ENCODE measurements around the gene TMUB1.

TMUB1 gene

DNA sequence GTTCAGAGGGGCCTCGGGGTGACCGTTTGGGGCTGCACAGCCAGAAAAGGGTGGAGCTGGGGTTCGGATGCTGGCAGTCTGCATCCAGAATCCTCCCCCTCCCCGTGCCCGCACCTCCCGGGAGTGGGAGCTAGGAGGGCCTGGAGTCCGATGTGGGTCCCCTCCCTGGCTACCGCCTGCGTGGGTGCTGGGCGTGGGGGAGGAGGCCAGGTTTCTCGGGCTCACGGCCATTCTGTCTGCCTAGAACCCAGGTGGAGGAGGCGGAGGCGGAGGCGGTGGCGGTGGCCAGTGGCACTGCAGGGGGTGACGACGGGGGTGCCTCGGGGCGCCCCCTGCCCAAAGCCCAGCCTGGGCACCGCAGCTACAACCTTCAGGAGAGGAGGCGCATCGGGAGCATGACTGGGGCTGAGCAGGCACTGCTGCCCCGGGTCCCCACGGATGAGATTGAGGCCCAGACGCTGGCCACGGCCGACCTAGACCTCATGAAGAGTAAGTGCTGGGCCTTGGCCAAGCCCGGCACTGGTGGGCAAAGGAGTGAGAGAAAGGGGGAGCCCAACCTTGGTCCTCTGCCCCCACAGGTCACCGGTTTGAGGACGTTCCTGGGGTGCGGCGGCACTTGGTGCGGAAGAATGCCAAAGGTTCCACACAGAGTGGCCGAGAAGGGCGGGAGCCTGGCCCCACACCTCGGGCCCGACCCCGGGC is 16.9 kb downstream of the TMUB1 start:
- DNase-seq = no peak

DNA sequence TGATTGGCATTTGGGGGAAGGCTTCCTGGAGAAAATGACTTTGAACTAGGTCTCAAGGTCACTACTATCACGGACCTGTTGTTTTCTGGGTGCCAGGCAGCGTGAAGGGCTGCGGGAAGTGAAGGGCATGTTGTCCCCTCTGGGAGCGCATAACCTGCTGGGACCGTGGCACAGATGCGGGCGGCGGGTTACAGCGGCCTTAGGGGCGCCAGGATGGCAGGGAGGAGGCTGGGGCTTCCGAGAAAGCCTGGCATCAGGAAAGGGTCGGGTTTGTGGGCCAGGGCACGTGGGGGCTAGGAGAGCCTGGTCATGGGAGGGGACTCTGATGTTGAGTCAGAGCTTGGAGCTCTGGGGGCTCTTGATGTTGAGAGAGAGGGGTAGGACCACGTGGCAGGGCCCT is 17.8 kb downstream of the TMUB1 start:
- DNase-seq = no peak

DNA sequence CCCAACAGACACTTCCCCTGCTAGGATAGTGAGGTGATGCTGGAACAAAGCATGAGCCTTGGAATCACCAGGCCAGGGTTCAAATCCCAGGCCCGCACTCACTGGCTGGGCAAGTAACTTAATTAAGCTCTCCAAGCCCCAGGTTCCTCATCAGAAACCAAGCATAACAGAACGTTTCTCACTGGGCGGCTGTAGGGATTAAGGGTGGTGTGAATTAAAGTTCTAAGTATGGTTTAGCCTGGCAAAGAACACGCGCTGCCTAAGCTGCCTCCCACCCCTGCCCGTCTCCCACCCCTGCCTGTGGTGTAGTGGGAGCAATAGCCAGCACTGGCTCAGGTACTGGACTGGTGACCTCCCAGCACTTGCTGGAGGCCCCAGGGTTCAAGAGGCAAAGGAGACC is 18.3 kb downstream of the TMUB1 start:
- DNase-seq = no peak

DNA sequence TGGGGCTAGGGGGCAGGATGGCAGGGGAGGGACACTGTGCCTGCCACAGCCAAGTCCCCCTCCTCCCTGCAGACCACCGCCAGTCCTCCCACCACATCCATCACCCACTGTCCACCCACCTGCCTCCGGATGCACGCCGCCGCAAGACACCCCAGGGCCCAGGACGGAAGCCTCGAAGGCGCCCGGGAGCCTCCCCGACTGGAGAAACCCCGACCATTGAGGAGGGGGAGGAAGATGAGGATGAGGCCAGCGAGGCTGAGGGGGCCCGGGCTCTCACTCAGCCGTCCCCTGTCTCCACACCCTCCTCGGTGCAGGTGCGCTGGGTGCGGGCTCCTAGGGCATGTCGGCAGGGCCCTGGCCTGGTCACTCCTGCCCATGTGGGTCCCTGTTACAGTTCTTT is 18.8 kb downstream of the TMUB1 start:
- no peak for DNase-seq

DNA sequence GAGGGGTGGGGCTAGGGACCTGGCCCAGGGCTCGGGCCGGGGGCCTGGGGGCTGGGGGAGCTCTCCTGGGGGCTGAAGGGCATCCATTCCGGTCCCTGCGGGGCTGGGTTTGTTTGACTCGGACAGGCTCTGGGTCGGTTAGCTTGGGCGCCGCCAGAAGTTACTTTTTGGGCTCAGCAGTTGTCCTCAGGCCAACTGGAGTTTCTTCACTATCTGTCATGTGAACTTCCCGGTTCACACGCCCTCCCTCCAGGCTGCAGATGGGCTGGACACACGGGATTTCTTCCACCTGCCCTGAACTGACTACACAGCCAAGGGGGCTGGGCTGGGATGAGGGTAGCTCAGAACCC is 20.1 kb downstream of the TMUB1 start:
- DNase-seq = no peak

DNA sequence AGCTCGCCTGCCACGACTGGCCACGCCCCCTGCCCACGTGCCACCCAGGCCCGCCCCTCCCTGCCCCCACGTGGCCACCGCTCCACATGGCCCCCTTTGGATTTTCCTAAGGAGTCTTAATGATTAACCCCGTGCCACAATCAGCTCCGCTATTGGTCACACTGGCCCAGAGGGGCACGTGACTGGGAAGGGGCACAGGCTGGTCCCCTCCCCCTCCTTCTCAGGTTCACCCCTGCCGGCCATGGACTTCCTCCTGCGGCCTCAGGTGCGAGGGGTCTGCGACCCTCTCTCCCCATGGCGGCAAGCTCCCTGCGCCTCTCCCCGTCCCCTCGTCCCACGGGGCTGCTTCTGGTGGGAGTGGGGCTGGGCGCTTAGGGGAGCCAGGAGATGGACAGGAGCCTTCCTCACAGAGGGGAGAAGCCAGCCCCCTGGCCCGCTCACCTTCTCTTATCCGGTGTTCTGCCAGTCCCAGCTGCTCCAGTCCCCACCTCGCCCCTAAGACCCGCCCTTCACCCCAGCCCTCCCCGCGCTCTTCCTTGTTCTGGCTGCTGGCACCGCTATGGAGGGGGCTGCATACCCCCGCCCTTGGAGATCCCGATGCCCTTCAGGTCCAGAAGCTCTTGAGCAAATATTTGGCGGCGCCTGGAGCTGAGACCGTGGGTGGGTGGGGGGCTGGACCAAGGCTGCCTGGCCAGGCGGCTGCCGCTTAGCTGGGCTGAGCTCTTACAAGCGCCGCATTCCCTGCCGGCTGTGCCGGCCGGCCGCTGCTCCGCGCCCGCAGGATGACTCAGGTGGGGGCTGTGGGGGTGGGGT is 20.7 kb downstream of the TMUB1 start:
- no peak for DNase-seq

DNA sequence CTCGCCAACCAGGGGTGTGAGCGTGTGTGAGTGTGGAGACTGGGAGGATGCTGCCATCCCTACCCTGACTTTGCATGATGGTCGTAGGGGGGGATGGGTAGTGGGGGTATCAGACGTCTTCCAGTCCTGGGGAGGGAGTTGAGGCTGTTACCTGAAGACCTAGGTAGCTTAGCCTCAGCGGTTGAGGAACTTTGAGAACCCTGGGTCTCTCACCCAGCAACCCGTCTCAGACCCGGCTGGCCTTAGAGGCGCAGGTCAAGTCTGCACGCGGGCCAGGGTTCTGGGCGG is 21.2 kb downstream of the TMUB1 start:
- no peak for DNase-seq

DNA sequence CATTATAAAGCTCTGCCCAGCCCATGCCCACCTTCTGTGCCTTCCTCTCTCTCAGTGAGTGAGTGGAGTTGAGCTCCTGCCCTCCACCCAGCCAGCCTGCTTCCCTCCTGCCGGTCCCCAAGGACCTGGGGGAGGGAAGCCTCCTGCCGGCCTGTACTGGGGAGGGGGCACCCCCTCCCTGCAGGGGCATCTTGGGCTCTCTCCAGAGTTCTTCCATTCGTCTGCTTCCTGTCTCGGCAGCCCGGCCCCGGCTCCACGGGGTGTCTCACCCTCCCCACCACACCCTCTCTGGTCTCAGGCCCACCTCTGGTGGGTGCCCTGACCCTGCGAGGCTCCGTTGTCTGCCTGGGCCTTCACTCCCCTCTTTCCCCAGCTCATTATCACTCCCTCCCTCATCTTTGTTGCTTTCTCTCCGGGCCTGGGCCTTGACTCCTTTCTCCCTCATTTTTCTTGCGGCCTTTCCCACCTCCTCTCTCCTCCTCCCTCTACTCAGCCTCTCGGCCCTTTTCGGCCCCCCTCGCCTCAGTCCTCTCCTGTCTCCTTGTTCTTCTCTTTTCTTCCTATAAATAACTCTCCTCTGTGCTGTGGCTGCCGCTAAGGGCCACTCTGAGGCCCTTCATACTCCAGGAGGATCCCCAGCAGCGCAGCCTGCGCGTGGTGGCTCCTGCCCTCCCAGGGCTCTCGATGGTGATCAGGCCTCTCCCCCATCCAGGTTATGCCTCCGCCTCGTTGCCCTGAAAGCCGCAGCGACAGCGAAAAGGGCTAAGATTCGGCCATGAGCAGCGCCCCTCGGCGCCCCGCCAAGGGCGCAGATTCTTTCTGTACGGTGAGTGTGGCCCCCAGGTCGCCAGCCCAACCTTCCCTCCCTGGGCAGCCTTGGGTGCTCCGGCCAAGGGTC is 21.8 kb downstream of the TMUB1 start:
- no peak for DNase-seq

DNA sequence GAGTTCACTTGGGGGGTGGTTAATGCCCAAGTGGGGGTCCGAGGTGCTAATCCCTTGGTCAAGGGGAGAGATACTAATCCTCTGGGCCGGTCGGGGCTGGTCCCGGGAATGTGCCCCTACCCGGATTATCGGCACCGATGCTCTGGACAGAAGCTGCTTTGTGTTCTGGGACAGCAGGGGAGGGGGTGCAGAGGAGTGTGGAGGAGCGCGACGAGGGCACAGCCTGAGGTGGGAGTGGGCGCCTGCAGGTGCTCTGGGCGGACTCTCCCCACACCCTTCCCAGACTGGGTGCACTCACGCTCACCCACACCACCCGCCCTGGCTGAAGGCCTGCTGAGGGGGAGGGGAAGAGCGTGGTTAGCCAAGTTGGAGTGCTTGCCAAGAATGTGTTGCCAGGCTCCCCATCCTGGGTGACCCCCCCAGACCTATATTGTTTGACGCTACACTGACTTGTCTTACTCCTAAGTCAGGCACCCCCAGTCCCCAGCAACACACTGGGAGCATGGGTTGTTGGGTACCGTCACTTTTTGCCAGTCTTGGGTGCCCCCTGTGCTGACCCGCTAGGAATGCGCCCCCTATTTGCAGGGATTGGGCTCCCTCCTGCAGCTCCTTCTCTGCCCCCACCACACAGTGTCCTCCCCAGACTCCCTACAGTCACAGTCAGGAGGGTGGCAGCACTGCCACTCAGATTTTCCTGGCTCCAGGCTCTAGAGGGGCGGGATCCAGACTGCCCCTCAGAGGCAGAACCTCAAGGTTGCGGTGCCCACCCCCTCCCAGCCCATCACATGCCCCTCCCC is 22.7 kb downstream of the TMUB1 start:
- DNase-seq = peak; percentile 43

DNA sequence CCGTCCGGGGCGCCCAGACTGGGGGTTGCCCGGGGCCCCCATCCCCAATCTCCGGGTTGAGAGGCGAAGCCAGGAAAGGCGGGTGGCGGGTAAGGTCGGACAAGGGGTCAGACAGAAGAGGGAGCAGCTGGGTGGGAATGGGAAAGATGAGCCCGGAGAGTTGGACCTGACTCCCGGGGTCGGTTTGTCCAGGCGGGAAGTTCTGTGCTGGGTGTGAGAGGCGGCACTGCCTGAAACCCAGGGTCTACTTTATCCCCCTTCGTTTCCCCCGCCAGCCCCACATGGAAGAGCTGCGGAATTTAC is 23.2 kb downstream of the TMUB1 start:
- DNase-seq = no peak

DNA sequence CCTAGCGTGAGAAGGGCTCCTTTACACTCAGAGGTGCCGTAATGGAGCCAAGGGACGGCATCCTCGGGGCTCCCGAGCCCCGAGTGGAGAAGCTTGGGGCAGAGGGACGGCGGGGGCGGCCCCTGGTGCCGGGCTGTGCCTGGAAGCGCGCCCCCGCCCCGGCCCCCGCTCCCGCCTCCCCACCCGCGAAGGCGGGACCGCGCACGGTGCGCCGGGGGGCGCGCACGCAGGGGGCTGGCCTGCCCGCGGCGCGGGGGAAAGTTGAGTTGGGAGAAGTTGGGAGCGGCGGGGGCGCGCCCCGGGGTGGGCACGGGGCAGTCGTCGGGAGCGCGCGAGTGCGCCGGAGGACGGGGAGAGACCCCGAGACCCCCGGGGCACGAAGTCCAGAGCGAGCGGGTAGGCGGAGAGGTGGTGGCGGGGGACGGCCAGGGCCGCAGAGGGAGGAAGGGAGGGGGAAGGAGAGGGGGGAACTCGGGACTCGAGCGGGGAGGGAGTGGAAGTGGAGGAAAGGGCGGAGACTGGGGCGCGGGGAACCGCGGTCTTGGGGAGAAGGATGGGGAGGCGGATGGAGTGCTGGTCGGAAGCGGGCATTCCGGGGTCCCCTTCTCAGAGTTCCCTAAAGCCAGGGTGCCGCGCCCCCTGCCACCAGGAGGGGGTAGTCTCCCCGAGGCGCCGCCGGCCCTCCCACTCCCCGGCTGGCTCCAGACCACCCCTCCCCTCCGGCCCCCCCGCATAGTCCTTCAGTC is 23.8 kb downstream of the TMUB1 start, which contains the start of gene SLC4A2:
Gene SLC4A2, plus strand, starts transcription at position 223 of the 746 bp plus-strand sequence. CDS start 2,399 bp downstream, outside the sequence.
- peak; percentile 81 for DNase-seq

DNA sequence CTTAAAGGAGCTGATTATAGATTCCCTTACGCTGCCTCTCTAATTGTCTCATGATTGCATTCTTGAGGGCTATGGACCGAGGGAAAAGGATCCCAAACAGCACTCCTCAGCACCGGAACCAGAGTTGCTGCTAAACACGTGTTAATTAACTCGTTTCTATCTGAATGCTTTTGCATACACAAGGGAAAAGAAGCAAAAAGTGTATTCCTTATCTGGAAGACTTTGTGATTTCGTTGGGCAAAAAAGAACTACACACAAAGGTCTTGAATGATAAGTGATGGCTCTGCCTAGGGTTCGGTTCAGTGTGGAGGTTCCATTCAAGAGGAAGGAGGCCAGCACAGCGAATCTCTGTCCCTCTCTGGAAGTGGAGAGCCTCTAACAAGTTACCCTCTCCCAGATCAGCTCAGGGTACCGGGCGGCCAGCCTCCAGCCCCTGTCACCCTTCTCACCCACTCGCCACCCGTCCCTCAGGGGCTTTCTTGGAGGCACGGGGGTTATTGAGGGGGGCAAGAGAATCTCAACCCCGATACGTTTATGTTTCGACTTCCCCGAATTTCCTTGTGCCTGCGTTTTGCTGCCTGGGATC is 24.4 kb downstream of the TMUB1 start:
- DNase-seq = peak; percentile 47

DNA sequence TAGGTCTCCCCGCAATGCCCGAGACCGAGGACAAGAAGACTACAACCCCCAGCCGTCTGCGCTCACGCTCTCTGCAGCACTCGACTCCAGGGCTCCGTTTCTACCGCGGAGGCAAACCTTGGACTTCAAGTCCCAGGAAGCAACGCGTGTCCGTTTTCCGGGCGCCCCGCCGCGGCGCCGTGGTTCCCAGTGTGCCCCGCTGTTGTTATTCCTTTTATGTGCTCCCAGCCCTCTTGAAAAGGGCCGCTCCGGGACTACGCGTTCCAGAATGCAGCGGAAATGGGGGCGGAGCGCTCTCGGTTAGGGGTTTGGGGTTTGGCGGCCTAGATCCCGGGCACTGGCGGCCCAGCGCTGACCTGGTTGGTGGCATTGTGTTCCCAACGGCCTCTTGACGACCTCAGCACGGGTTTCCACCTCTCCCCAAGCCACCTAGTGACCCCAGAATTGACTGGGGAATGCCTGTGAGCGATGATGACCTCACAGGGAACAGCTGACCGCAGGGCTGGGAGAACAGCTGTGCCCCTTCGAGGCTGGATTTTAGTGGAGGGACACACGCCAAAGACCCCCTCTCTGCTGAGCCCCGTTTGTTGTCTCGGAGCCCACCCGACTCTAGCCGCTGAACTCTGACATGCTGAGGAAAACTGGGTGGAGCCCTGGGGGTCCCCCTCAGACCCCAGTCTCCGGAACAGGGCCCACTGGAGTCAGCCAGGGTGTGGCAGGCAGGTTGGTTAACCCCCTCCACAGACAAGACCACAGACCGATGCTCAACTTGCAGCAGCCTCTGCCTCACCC is 25.1 kb downstream of the TMUB1 start:
- peak; percentile 97 for DNase-seq

DNA sequence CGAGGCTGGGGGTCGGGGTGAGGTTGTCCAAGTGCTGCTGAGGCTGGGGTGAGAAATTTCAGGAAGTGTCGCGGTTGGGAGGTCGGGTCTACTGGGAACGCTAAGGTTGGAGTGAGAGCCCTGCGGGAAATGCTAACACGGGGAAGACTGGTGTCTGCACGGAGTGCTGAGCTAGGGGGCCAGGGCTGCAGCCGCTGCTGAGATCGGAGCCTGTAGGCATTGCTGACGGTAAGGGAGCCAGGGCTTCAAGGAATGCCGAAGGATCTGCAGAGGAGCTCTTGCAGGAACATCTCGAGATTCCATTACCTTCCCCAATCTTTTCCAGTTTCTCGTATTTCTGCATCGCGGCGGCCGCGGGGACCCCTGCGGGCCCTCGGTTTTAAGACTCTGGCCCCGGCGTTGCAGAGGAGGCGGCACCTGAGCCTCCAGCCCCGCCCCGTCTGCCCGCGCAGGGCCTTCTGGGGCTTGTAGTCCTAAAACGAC is 25.7 kb downstream of the TMUB1 start, which contains the start of gene CDK5:
Gene CDK5, minus strand, starts transcription at position 392 of the 483 bp plus-strand sequence. Its CDS starts 49 bp downstream, at position 343.
- DNase-seq = no peak

DNA sequence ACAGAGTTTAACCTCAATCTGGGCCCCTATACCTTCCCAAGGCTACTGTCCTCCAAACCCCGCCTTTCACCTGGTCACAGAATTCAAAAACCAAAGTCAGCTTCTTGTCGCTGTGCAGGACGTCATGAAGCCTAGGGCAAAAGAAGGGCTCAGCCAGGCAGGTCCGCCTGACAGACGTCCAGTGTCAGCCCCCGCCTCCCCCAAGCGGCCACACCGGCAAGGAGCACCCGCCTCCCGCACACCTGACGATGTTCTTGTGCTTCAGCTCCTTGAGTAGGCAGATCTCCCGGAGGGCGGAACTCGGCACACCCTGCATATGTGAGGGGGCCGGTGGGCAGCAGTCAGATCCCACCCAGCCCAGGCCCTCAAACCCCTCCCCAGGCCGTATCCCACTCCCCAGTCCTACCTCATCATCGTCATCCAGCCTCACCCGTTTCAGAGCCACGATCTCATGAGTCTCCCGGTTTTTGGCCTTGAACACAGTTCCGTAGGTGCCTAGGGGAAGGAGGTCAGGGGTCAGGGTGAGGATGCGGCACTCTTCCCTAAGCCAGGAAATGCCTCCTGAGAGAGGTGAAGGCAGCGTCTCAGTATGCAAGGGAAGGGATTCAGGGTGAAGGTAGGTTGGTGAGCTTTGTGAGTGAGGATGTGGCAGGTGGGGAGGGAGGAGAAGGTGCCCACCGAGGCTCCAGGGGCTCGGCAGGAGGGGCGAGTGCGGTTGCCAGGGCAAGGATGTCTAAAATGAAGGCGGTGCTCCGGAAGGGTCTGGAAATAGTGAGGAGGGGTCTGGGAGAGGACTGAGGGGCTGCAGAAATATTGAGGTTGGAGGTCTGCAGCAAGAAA is 26.4 kb downstream of the TMUB1 start:
- DNase-seq = no peak

DNA sequence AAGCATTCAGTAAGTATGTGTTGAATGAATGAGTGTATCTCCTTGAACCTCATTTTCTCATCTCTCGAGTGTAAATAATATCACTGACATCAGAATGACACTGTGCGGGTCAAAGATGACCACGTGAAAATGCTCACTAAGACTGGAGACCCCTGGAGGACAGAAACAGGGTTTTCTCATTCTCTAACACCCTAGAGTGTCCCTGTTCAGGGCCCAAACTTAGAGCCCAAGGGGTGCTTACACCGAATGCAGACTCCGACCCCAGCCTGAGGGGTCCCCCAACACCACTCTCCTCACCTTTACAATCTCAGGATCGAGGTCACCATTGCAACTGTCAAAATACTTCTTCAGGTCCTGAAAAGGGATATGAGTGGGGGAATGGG is 27.0 kb downstream of the TMUB1 start:
- DNase-seq = no peak

DNA sequence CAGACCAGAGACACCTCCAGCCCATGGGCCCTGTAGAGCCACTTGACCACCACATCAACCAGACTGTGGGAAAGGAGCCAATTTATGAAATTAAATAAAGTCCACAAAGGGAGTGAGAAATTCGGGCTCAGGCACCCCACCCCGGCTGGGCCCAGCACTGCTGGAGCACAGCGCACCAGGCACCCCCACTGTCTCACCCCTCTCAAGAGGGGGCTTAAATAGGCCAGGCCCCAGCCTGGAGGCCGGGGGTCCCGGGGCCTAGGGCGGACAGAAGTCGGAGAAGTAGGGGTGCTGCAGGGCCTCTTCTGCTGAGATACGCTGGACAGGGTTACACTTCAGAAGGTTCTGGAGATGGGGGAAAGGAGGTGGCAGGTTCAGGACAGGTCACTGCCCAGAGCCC is 29.5 kb downstream of the TMUB1 start:
- DNase-seq = no peak

DNA sequence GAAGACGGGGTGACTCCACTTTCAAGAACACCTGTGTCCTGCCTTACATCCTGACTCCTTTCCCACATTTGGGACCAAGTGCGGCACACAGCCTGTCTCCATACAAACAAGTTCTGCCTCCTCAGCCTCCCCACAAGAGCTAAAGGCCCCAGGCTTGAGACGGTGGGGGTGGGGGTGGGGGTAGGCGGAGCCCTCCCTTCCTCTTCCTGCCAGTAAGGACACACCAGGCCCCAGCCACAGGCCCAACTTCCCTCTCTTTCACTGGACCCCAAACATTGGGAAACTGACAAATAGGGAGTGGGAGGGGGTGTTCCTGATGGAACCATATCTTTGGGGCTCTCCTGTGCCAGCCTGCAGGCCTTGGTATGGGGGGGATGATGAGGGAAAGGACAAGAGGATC is 30.2 kb downstream of the TMUB1 start:
- DNase-seq = no peak

DNA sequence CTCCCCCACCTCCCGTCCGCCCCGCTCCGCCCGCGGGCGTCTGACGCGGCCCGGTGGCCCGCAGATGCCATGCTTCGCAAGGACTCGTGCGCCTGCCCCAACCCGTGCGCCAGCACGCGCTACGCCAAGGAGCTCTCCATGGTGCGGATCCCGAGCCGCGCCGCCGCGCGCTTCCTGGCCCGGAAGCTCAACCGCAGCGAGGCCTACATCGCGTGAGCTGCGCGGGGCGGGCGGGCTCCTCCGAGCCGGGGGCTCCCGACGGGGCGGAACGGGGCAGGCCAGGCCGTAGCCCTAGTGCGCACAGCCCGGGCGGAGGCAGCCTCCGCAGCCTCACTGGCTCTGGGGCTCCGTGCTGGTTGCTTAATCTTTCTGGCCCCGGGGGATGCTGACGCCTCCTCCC is 32.2 kb downstream of the TMUB1 start:
- DNase-seq = peak; percentile 62
